DND-41 (cell line): ENCODE results near the gene NUBP2.

ENCODE experiments used
- CTCF ChIP-seq: IDR thresholded peaks from 2 replicates; pipeline ENCODE4 v1.5.1; 2012; ENCODE audit warnings: borderline replicate concordance, low read length, moderate library complexity, mild to moderate bottlenecking; ENCODE audit not compliant: poor library complexity, severe bottlenecking; ENCODE audit errors: extremely low read depth
- EZH2 ChIP-seq: IDR thresholded peaks from 3 replicates; pipeline ENCODE4 v1.6.1; 2012; ENCODE audit warnings: borderline replicate concordance, low read depth, mild to moderate bottlenecking, moderate library complexity, low read length, inconsistent platforms; ENCODE audit not compliant: severe bottlenecking

GRCh38 chr16:1830213-1830612, 47.5 kb downstream of the NUBP2 start:
- TF ChIP-seq CTCF (no peak), EZH2 (no peak)
